Thoracic aorta (tissue), 2 donors: ENCODE results near the gene NHEJ1. TPM values are rescaled to one million over a fixed set of nuclear protein-coding genes. Genes with fewer than 3 reads are reported as not detected.

Experiments used
- ATAC-seq: fragments of 150-250 bp; one replicate; pipeline ENCODE4 v1.8.0; 2017; ENCODE audit warnings: low read depth; ENCODE audit not compliant: insufficient number of reproducible peaks, low FRiP score
- DNase-seq: peaks from one replicate; pipeline ENCODE4 v3.0.0-alpha.2; 2020; ENCODE audit warnings: low spot score
- H3K27ac ChIP-seq, 2 donors: fragments of 200-600 bp; sonication (generic); 1 replicate in 1 of 2; 2 replicates in 1 of 2; pipeline ENCODE4 v1.5.1; 2016; ENCODE audit warnings: mild to moderate bottlenecking in 2 of 2, moderate library complexity in 2 of 2
- H3K27me3 ChIP-seq: fragments of 200-600 bp; sonication (generic); replicated peaks from 2 replicates; pipeline ENCODE4 v1.6.0; 2016; ENCODE audit warnings: mild to moderate bottlenecking; ENCODE audit not compliant: insufficient read depth
- H3K36me3 ChIP-seq: fragments of 200-600 bp; sonication (generic); one replicate; pipeline ENCODE4 v1.5.1; 2016
- H3K4me1 ChIP-seq, 2 donors: fragments of 200-600 bp; sonication (generic); 1 replicate in 1 of 2; 2 replicates in 1 of 2; pipeline versions ENCODE4 v1.5.1 to v1.6.0; 2016; ENCODE audit warnings: low read depth in 2 of 2, mild to moderate bottlenecking in 1 of 2; ENCODE audit not compliant: control insufficient read depth in 1 of 2
- H3K4me3 ChIP-seq: fragments of 200-600 bp; sonication (generic); 2 replicates; pipeline ENCODE4 v1.5.1; 2016; ENCODE audit warnings: mild to moderate bottlenecking
- H3K9me3 ChIP-seq: fragments of 200-600 bp; sonication (generic); 2 replicates; pipeline ENCODE4 v1.5.1; 2016
- total RNA-seq, 2 donors: library from RNA; depleted of rRNA; stranded (reverse); fragments of >200 nt; gene quantifications; one replicate each; pipeline versions ENCODE4 v1.1.0 to v1.2.3, GENCODE V29; 2016
- TF ChIP-seq, protein P1 (sequence below): fragments of 200-600 bp; sonication (generic); IDR thresholded peaks from one replicate; pipeline ENCODE4 v1.5.1; 2019; ENCODE audit warnings: antibody characterized with exemption

The NHEJ1 gene
- total RNA-seq, 2 donors from 2014 or later = 10.3 to 14.5 TPM

DNA sequence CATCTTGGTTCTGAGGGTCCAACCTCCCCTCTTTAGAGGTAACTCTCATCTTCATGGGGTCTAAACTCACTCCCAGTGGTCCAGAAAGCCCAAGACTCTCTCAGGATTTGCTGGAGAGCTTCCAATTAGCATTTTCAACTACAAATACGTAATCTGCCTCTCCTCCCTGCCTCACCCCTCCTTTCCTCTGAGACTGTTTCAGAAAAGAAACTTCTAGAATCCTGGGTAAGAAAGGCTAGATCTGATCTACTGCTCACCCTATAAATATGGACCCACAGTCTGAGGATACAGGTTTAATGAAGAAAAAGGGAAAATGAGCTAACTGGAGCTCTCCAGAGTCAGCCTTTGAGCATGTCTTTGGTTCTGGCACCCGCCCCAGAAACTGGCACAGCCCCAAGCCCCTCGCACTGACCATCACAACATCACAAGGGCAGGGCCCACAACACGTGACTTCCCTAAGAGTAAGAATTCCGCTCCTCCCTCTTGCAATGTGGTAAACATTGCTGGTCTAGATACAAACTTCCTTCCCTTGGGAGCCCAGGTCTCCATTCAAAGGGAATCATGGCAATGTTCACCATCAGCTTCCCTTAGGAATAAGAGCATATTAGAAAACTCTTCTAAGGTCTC lies 78.2 kb downstream of the NHEJ1 start:
- ATAC-seq (no peak), DNase-seq (no peak)
- H3K36me3 ChIP-seq = peaks cover 3% of the 10 kb centered on the region
- no peaks in the 10 kb centered on the region for H3K4me1 ChIP-seq
- no peaks in the 10 kb centered on the region for H3K9me3 ChIP-seq
- H3K4me3 ChIP-seq = no peak overlapping the region
- H3K27ac ChIP-seq = no peak overlapping the region
- TF ChIP-seq, protein P1, sequence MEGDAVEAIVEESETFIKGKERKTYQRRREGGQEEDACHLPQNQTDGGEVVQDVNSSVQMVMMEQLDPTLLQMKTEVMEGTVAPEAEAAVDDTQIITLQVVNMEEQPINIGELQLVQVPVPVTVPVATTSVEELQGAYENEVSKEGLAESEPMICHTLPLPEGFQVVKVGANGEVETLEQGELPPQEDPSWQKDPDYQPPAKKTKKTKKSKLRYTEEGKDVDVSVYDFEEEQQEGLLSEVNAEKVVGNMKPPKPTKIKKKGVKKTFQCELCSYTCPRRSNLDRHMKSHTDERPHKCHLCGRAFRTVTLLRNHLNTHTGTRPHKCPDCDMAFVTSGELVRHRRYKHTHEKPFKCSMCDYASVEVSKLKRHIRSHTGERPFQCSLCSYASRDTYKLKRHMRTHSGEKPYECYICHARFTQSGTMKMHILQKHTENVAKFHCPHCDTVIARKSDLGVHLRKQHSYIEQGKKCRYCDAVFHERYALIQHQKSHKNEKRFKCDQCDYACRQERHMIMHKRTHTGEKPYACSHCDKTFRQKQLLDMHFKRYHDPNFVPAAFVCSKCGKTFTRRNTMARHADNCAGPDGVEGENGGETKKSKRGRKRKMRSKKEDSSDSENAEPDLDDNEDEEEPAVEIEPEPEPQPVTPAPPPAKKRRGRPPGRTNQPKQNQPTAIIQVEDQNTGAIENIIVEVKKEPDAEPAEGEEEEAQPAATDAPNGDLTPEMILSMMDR = no peak
- H3K27me3 ChIP-seq = no peaks in the 10 kb centered on the region

DNA sequence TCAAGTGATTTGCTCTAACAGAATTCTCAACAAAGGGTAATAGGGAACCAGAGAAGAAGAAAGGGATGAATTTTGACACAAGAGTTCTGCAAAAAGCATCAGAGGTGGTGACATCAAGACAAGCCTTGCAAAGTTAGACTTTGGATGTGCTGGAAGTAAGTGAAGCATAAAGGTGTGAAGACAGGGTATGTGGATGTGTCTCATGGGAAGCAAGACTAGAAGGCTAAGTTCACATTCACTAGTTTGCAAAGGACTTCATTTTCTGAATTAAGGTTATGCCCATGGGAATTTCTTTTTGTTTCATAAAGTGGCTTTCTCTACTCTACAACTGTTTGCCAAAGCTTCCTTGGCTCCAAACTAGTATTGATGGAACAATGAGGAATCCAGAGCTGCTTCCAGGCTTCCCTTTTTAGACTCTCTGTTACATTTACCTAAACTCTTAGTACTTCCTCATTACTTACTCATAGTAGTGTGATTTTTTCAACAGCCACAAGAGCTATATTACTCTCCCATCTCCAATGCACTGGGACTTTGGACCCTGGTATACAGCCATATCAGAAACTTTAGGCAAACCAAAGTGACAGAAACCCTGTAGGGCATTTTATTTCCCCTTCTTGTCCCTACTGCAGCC lies 78.8 kb downstream of the NHEJ1 start:
- H3K4me3 ChIP-seq = no peak overlapping the region
- DNase-seq = no peak
- H3K4me1 ChIP-seq = no peaks in the 10 kb centered on the region
- TF ChIP-seq, protein P1 = no peak
- H3K36me3 ChIP-seq = peaks cover 7% of the 10 kb centered on the region
- no peaks in the 10 kb centered on the region for H3K9me3 ChIP-seq
- no peaks in the 10 kb centered on the region for H3K27me3 ChIP-seq
- ATAC-seq = no peak
- H3K27ac ChIP-seq = no peak overlapping the region

DNA sequence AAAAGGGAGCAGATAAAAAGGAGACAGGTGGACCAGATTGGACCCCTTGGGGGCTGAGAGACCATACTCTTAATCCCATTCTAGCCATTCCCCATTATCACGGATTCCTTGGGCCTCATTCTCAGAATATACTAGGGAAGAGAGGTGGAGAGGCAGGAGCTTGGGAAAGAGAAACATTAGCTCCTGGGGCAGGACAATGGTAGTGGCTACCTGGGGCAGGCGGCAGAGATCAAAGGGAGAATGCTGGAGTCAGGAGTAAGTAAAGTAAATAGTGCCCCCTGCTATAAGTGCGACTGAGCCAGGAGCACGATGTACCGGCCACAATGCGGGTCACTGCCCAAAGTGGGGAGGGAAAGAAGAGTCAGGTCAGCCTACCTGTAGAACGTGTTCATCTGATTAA lies 79.5 kb downstream of the NHEJ1 start:
- ATAC-seq (no peak), DNase-seq (no peak)
- H3K27me3 ChIP-seq = no peaks in the 10 kb centered on the region
- H3K9me3 ChIP-seq = no peaks in the 10 kb centered on the region
- no peaks in the 10 kb centered on the region for H3K4me1 ChIP-seq
- H3K36me3 ChIP-seq = peaks cover 11% of the 10 kb centered on the region
- no peak overlapping the region for H3K4me3 ChIP-seq
- TF ChIP-seq, protein P1 = no peak
- H3K27ac ChIP-seq = no peak overlapping the region

DNA sequence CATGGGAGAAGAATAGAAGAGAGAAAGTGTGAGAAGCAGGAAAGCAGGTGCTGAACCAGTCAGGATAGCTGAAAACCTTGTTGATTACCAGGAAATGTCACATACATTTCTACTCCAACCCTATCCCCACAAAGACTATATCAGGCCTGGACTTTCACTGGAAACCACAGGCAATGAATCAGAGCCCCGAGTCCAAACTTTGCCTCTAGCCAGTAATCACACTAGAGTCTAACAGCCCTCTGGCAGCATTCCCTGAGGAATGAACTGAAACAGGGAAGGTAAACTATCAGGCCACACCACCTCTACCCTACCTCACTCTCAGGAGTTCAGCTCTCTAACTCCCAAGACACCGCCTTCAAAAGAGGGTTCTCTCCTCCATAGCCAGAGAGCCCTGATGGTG lies 81.2 kb downstream of the NHEJ1 start:
- H3K27me3 ChIP-seq = no peaks in the 10 kb centered on the region
- no peak overlapping the region for H3K27ac ChIP-seq
- DNase-seq (no peak), ATAC-seq (no peak)
- TF ChIP-seq, protein P1 = no peak
- no peaks in the 10 kb centered on the region for H3K9me3 ChIP-seq
- H3K4me1 ChIP-seq = no peaks in the 10 kb centered on the region
- no peak overlapping the region for H3K4me3 ChIP-seq
- H3K36me3 ChIP-seq = peaks cover 25% of the 10 kb centered on the region

DNA sequence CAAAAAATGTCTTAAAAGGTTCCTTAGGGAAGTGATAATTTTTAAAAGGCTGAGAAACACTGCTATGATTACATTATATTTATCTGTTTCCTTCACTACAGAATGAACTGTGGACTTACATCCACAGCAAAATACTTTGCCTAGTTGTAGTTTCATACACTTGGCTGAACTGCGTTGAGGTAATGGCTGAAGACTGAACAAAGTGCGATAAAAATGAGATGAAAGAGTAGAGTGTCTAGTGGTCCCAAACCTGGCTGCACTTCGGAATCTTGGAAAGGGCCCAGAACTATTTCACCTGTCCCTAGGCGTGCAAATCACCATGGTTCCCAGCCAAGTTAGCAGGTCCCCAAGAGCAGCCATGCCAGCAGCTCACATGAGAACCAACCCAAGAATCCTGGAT lies 81.7 kb downstream of the NHEJ1 start:
- TF ChIP-seq, protein P1 = no peak

More for the DNA sequence above, 81.7 kb downstream of the NHEJ1 start:
- DNase-seq = no peak
- Histone ChIP-seq H3K27ac (no peak overlapping the region), H3K9me3 (no peaks in the 10 kb centered on the region), H3K4me3 (no peak overlapping the region), H3K36me3 (peaks cover 25% of the 10 kb centered on the region), H3K4me1 (no peaks in the 10 kb centered on the region), H3K27me3 (no peaks in the 10 kb centered on the region)
- ATAC-seq = no peak
